ENCODE measurements around the gene FNIP2. TPM values are rescaled to one million over a fixed set of nuclear protein-coding genes. Genes with fewer than 3 reads are reported as not detected.

The FNIP2 gene
- polyA plus RNA-seq, 1 donor from 2014 or later: 51.7 TPM

- H3K79me2 ChIP-seq (replicated peaks; ENCODE audit: insufficient read depth, low read length): no peaks in the 10 kb centered on the region
- H3K9me2 ChIP-seq (ENCODE audit: insufficient read depth, low read length): no peaks in the 10 kb centered on the region
- no peak overlapping the region for H3K9ac ChIP-seq (ENCODE audit: low read length)
- H4K20me1 ChIP-seq (ENCODE audit: insufficient read depth): no peaks in the 10 kb centered on the region
- H3K4me3 ChIP-seq (ENCODE audit: low read length): no peak overlapping the region
- no peaks in the 10 kb centered on the region for H3K9me3 ChIP-seq (ENCODE audit: low read length)
- no peaks in the 10 kb centered on the region for H3F3A ChIP-seq (ENCODE audit: insufficient read depth, low read length, poor library complexity, severe bottlenecking)
- H2AFZ ChIP-seq (ENCODE audit: low read depth, low read length): no peak overlapping the region
- no peak overlapping the region for H3K4me2 ChIP-seq (ENCODE audit: low read length)
- H3K36me3 ChIP-seq (ENCODE audit: insufficient read depth, low read length): no peaks in the 10 kb centered on the region
- no peak overlapping the region for H3K27ac ChIP-seq (ENCODE audit: low read length)
- no peak for TF ChIP-seq REST (IDR thresholded peaks at IDR 0.05; ENCODE audit: borderline replicate concordance)
- no peak for TF ChIP-seq EP300 (conservative IDR thresholded peaks at IDR 0.05; ENCODE audit: poor library complexity, severe bottlenecking)
- TF ChIP-seq MXI1 (conservative IDR thresholded peaks at IDR 0.05; ENCODE audit: poor library complexity, severe bottlenecking): no peak
- TF ChIP-seq EZH2 (IDR thresholded peaks at IDR 0.05; ENCODE audit: borderline replicate concordance, insufficient read depth, low read length, poor library complexity, severe bottlenecking): no peak
- no peak for TF ChIP-seq RAD21 (conservative IDR thresholded peaks at IDR 0.05)
- no peak for TF ChIP-seq SMC3 (conservative IDR thresholded peaks at IDR 0.05; ENCODE audit: poor library complexity)
- no peak for TF ChIP-seq CTCF (IDR thresholded peaks at IDR 0.05; ENCODE audit: poor library complexity, severe bottlenecking)
- TF ChIP-seq POLR2AphosphoS5 (IDR thresholded peaks at IDR 0.05): no peak
- TF ChIP-seq TAF1 (IDR thresholded peaks at IDR 0.05; ENCODE audit: low read depth): no peak
- no peaks in the 10 kb centered on the region for H3K27me3 ChIP-seq (ENCODE audit: insufficient read depth, low read depth, low read length)
Measured at GRCh38 chr4:158936238-158936637, 167.4 kb downstream of the FNIP2 start.

GRCh38 chr4:158938220-158939044 is 169.6 kb downstream of the FNIP2 start:
- Histone ChIP-seq H3K27ac (ENCODE audit: low read length) (no peak overlapping the region), H3K9me3 (ENCODE audit: low read length) (no peaks in the 10 kb centered on the region), H4K20me1 (ENCODE audit: insufficient read depth) (no peaks in the 10 kb centered on the region), H3F3A (ENCODE audit: insufficient read depth, low read length, poor library complexity, severe bottlenecking) (no peaks in the 10 kb centered on the region), H3K36me3 (ENCODE audit: insufficient read depth, low read length) (no peaks in the 10 kb centered on the region), H3K4me2 (ENCODE audit: low read length) (no peak overlapping the region), H3K9ac (ENCODE audit: low read length) (no peak overlapping the region), H3K9me2 (ENCODE audit: insufficient read depth, low read length) (no peaks in the 10 kb centered on the region), H2AFZ (ENCODE audit: low read depth, low read length) (no peak overlapping the region), H3K27me3 (ENCODE audit: insufficient read depth, low read depth, low read length) (no peaks in the 10 kb centered on the region), H3K4me3 (ENCODE audit: low read length) (no peak overlapping the region), H3K79me2 (replicated peaks; ENCODE audit: insufficient read depth, low read length) (no peaks in the 10 kb centered on the region)
- no peak for TF ChIP-seq MXI1 (conservative IDR thresholded peaks at IDR 0.05; ENCODE audit: poor library complexity, severe bottlenecking)

Data from neural cell (in vitro differentiated cells).